Prostate gland (tissue), 2 donors: ENCODE results near the gene STRIP1. TPM values are rescaled to one million over a fixed set of nuclear protein-coding genes. Genes with fewer than 3 reads are reported as not detected.
A peak's percentile ranks its signal among the peaks of the same experiment; 100 is the strongest.
"Not testable (repeated sequence)": the region's sequence is repeated elsewhere in the genome, so short reads cannot be mapped to it uniquely, and the experiment has no call there.

Experiments used
- DNase-seq: peaks from one replicate; pipeline ENCODE4 v3.0.0-alpha.2; 2019; ENCODE audit warnings: low spot score
- H3K27ac ChIP-seq, 2 donors: fragments of 200-600 bp; sonication (generic); 2 replicates each; pipeline ENCODE4 v1.5.1; 2017 to 2019
- H3K27me3 ChIP-seq: fragments of 200-600 bp; sonication (generic); replicated peaks from 2 replicates; pipeline ENCODE4 v1.5.1; 2019; ENCODE audit not compliant: insufficient read depth
- H3K36me3 ChIP-seq, 2 donors: fragments of 200-600 bp; sonication (generic); 1 replicate in 1 of 2; 2 replicates in 1 of 2; pipeline versions ENCODE4 v1.5.1 to v1.8.1; 2017 to 2019
- H3K4me1 ChIP-seq: fragments of 200-600 bp; sonication (generic); replicated peaks from 2 replicates; pipeline ENCODE4 v1.5.1; 2019
- H3K4me3 ChIP-seq, 2 donors: fragments of 200-600 bp; sonication (generic); 2 replicates each; pipeline ENCODE4 v1.5.1; 2017 to 2019
- H3K9me3 ChIP-seq: fragments of 200-600 bp; sonication (generic); 2 replicates; pipeline ENCODE4 v1.5.1; 2017
- CTCF ChIP-seq, 4 experiments: fragments of 200-600 bp in 2 of 4; fragments of 450-650 bp in 2 of 4; sonication (generic) in 2 of 4; IDR thresholded peaks; 1 replicate in 3 of 4; 2 replicates in 1 of 4; pipeline ENCODE4 v1.5.1; 2016 to 2019; ENCODE audit warnings: antibody characterized with exemption in 4 of 4, mild to moderate bottlenecking in 2 of 4, moderate library complexity in 2 of 4
- POLR2A ChIP-seq: fragments of 450-650 bp; IDR thresholded peaks from one replicate; pipeline ENCODE4 v1.6.1; 2016; ENCODE audit warnings: antibody characterized with exemption, mild to moderate bottlenecking
- POLR2AphosphoS5 ChIP-seq: sonication (generic); formaldehyde crosslinking; IDR thresholded peaks from one replicate; pipeline ENCODE4 v1.6.1; 2017; ENCODE audit warnings: antibody characterized with exemption
- WGBS: methylation state at CpG from one replicate; pipeline ENCODE4 v1.1.5; 2018; 5-methylcytosine and 5-hydroxymethylcytosine counted together
- intact Hi-C: fragments of 100-400 bp; cut with DNase I; formaldehyde crosslinking; loops from one replicate; pipeline ENCODE4 v1.14.2; 2022
- total RNA-seq, 2 donors: library from RNA; depleted of rRNA; stranded (reverse); fragments of >200 nt; gene quantifications; one replicate each; pipeline ENCODE4 v1.1.0, GENCODE V29; 2016

STRIP1 gene
- total RNA-seq, 2 donors from 2014 or later, result 36.8 to 73.2 TPM

GRCh38 chr1:110018396-110018795, 16.0 kb upstream of the STRIP1 start:
- intact Hi-C loops, result no loop called here
- H3K36me3 ChIP-seq, result peaks cover 0 to 9% of the 10 kb centered on the region in 2 donors
- H3K27me3 ChIP-seq, result no peaks in the 10 kb centered on the region
- H3K27ac ChIP-seq, result no peak overlapping the region
- H3K4me3 ChIP-seq, result no peak overlapping the region
- TF ChIP-seq POLR2A (no peak), POLR2AphosphoS5 (no peak), CTCF (IDR thresholded peaks at IDR 0.05) (no peak)
- WGBS, result 88% methylated on average over 9 of the region's 9 CpGs
- H3K9me3 ChIP-seq, result no peaks in the 10 kb centered on the region
- no peaks in the 10 kb centered on the region for H3K4me1 ChIP-seq
- DNase-seq, result no peak

- Histone ChIP-seq H3K4me1 (no peaks in the 10 kb centered on the region), H3K27me3 (no peaks in the 10 kb centered on the region), H3K4me3 (no peak overlapping the region), H3K27ac (no peak overlapping the region), H3K9me3 (no peaks in the 10 kb centered on the region), H3K36me3 (peaks cover 0 to 9% of the 10 kb centered on the region in 2 donors)
- DNase-seq, result peak; percentile 37
- WGBS, result 43% methylated on average over 1 of the region's 1 CpG
- TF ChIP-seq CTCF (IDR thresholded peaks at IDR 0.05), result no peak
- no peak for TF ChIP-seq POLR2A
- TF ChIP-seq POLR2AphosphoS5, result peak; percentile 84
- intact Hi-C loops, result no loop called here
These were observed 14.7 kb upstream of the STRIP1 start for GRCh38 chr1:110019770-110020169.

- Histone ChIP-seq H3K4me1 (no peaks in the 10 kb centered on the region), H3K27ac (no peak overlapping the region), H3K9me3 (no peaks in the 10 kb centered on the region), H3K27me3 (no peaks in the 10 kb centered on the region), H3K36me3 (peaks cover 0 to 9% of the 10 kb centered on the region in 2 donors), H3K4me3 (no peak overlapping the region)
- 93% methylated on average over 3 of the region's 3 CpGs for WGBS
- no peak for DNase-seq
- intact Hi-C loops, result no loop called here
- TF ChIP-seq CTCF (IDR thresholded peaks at IDR 0.05) (no peak), POLR2AphosphoS5 (no peak), POLR2A (no peak)
These were observed 13.1 kb upstream of the STRIP1 start for GRCh38 chr1:110021285-110021684.

GRCh38 chr1:110024613-110025012, 9.8 kb upstream of the STRIP1 start:
- WGBS, result 92% methylated on average over 4 of the region's 4 CpGs
- Histone ChIP-seq H3K4me3 (no peak overlapping the region), H3K27ac (no peak overlapping the region), H3K4me1 (no peaks in the 10 kb centered on the region), H3K27me3 (no peaks in the 10 kb centered on the region), H3K36me3 (peaks cover 0 to 3% of the 10 kb centered on the region in 2 donors), H3K9me3 (no peaks in the 10 kb centered on the region)
- TF ChIP-seq CTCF (IDR thresholded peaks at IDR 0.05) (no peak), POLR2A (no peak), POLR2AphosphoS5 (no peak)
- DNase-seq, result no peak
- intact Hi-C loops, result no loop called here

GRCh38 chr1:110030687-110031086, 3.7 kb upstream of the STRIP1 start:
- DNase-seq, H3K27ac ChIP-seq, H3K36me3 ChIP-seq, intact Hi-C loops, H3K27me3 ChIP-seq, H3K4me3 ChIP-seq, H3K4me1 ChIP-seq, H3K9me3 ChIP-seq: not testable (repeated sequence)
- WGBS, result 79% methylated on average over 4 of the region's 4 CpGs
